ENCODE results near the gene NUSAP1.
"Not testable (repeated sequence)": the region's sequence is repeated elsewhere in the genome, so short reads cannot be mapped to it uniquely, and the experiment has no call there.

Gene NUSAP1

DNA sequence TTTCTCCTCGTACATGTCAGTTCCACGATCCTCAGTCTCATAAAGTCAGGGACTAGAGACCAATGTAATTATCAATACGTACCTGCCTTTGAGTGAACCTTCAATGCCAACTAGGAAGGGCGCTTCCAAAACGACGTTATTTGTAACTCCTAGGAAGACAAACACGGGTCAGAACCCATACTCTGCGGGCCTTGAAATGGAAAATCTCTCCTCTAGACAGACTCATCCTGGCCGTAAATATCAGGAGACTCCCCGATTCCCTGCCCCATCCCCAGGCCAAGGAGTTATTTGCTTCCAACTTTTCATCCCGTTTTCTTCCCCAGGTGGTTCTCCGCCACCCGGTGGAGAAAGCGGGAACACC is 868 bp upstream of the NUSAP1 start:
- no peak for DNase-seq (ENCODE audit: extremely low read depth in 1 of 2, low read depth in 1 of 2)

DNA sequence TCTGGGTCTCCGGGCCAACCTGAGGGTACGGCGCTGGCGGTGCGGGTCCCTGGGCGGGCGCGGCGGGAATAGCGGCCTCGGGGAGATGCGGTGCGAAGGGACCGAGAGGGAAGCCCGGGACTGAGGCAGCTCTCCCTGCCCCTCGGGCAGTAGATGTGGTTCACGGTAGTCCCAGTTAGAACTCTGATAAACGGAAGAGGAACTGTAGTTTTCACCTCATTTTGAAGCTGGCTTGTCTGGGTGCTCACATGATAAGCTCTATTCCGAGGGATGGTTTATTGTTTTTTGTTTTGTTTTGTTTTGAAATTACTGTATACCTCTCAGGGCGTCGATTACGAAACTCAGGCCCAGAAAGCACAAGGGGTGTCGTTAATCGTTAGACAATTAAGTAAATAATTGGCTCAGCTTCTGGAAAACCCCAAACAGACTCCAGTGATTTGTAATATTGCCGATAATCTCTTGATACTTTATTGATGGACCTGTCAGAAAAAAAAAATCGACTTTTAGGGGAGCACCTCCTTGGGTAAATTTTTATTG is 413 bp downstream of the NUSAP1 start:
- DNase-seq (ENCODE audit: extremely low read depth in 1 of 2, low read depth in 1 of 2): no peak

DNA sequence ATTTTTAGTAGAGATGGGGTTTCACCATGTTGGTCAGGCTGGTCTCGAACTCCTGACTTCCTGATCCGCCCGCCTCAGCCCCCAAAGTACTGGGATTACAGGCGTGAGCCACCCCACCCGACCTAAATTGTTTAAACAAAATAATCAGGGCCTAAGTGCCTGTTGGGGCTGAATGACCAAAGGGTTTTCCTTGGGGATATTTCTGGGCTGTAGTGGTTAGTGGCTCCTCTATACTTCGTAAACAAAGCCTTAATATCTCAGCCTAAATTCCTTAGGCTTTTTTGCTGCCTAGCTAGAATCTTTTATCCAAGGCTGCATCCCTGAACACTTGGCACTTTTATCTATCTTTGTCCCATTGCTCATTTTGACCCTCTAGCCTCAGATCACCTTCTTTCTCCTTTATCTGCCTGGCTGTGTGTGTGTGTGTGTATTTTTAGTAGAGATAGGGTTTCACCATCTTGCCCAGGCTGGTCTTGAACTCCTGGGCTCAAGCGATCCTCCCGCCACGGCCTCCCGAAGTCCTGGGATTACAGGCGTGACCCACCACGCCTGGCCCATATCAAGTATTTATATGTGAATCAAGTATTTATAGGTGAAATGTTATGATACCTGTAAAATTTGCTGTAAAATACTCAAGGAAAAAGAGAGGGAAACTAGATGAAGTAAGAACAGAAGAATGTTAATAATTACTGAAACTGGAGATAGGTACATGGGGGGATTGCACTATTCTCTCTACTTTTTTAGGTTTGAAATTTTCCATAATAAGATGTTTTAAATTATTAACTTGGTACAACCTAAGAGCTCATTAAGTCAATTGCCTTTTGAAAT is 1.8 kb downstream of the NUSAP1 start:
- no peak for DNase-seq (ENCODE audit: extremely low read depth in 1 of 2, low read depth in 1 of 2)

DNA sequence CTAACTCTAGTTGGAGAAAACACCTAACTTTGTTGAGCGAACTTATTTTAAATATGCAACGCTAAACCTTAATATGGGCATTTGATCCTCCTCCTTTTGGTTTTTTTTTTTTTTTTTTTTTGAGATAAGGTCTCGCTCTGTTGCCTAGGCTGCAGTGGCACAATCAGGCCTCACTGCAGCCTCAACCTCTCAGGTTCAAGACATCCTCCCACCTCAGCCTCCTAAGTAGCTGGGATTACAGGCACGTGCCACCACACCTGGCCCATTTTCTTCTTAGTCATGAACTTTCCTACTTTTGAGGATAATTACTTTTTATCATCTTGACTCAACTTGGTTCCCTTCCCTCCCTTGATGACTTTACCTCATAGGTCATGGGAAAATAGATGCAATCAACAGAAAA is 3.9 kb downstream of the NUSAP1 start:
- DNase-seq (ENCODE audit: extremely low read depth in 1 of 2, low read depth in 1 of 2): no peak

DNA sequence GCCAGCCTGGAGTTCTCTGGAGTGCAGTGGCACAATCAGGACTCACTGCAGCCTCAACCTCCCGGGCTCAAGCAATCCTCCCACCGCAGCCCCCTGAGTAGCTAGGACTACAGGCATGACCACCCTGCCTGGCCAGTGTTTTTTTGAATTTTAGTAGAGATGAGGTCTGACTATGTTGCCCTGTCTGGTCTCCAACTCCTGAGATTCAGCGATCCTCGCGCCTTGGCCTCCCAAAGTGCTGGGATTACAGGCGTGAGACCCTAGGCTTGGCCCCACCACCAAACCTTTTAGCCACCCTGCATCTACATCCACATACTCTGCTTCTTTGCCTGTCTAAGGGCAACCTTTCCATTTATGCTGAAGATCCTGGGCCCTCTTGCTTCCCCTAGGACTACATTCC is 4.4 kb downstream of the NUSAP1 start:
- DNase-seq (ENCODE audit: extremely low read depth in 1 of 2, low read depth in 1 of 2): no peak

DNA sequence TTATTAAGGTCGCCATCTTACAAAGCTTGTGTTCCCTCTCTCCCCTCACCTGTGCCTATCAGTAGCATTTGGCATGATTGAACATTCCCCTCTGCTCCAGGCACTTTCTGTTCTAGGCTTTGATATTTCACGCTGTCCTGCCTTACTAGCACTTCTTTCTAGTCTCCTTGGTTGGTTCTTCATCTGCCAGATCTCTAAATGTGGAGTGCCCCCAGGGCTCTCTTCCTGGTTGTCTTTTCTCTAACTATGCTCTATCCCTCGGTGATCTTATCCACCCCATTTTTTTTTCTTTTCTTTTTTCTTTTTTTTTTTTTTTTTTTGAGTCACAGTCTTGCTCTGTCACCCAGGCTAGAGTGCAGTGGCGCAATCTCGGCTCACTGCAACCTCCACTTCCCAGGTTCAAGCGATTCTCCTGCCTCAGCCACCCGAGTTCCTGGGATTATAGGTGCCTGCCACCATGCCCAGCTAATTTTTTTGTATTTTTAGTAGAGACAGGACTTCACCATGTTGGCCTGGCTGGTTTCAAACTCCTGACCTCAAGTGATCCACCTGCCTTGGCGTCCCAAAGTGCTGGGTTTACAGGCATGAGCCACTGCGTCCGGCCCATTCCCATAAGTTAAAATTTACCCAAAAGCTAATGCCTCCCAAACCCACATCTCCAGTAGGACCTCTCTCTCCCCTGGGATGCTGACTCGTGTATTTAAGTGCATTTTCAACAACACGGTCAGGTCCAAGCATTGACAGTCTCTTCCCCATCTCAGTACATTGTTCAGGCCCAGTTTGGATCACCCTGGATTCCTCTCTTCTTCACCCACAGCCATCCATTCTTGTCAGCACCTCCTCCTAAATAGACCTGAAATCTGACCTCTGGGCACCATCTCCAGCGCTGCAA is 5.2 kb downstream of the NUSAP1 start:
- no peak for DNase-seq (ENCODE audit: extremely low read depth in 1 of 2, low read depth in 1 of 2)

DNA sequence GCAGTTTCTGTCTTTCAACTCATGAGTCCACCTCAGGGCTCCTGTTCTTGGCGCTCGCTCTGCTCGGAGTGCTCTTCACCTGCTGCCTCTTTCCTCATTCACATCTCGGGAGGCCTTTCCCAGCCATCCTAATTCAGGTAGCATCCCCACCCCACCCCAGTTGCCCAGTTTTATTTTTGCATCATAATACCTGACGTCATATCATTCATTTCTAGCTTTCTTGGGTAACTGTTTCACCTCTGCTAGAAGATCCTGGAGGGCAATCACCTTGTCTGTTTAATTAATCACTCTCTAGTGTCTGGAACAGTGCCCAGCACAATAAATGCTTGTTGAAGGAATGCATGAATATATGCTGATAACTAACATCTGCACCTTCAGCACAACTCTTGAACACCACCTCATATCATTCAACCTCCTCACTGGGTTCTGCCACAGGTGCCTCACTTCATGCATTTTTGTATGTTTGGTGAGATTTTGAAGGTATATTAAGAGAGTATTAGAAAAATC is 7.6 kb downstream of the NUSAP1 start:
- DNase-seq (ENCODE audit: extremely low read depth in 1 of 2, low read depth in 1 of 2): no peak

DNA sequence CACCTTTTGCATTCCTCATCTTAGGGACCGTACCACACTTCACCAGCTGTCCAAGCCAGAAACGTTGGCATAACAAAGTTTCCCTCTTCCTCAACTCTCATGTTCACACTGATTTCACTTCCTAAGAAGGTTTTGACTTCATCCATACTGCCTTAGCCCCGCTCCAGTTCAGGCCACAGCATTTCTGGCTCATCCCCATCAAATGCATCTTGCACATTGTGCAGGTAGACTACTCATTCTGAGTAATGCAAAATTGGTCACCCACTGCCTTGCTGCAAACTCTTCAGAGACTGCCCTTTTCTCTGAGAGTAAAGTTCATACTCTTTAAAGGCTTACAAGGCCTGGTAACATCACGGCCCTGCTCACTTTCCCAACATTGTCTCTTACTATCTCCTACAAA is 8.8 kb downstream of the NUSAP1 start:
- DNase-seq (ENCODE audit: extremely low read depth in 1 of 2, low read depth in 1 of 2): no peak

DNA sequence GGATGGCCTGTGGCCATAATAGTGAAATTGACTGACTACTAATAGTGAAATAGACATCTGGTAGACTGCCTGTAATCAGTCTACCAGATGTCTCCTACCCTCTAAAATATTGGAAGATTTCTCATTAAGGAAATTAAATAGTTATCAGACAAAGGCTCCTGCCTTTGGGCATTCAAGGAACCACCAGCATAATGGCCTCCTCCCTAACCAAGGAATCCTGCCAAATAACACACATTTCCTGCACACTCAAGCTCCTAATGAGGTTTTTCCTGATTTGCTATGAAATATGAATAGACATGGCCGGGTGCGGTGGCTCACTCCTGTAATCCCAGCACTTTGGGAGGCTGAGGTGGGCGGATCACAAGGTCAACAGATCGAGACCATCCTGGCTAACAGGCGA is 14.6 kb downstream of the NUSAP1 start:
- no peak for DNase-seq (ENCODE audit: extremely low read depth in 1 of 2, low read depth in 1 of 2)

DNA sequence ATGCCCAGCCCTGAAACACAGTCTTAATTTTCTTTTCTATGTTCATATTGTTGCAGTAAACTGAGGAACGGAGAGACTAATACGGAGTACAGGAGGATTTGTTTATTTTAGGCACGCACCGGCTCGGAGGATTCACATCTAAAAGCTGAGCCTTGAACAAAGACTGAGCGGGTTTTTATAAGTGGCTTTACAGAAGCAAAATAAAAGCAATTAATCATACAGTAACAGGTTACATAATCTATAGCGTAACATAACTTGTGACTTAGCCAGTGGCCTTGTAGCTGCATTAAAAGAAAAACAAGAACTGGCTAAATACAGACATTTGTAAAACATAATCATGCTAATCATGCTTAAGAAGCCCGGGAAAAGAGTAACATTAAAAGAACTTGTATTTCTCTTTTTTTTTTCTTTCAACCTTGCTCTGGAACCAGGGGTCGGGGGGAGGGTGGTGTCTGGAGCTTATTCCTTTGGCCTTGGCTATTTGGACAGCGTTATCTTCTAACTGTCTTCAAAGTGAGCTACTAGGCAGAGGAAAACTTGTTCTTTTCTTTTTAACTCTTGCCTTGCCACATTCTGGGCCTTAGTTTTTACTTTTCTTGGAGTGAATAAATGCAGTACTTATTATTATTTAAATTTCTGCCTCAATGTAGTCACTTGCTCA is 17.5 kb downstream of the NUSAP1 start:
- no peak for DNase-seq (ENCODE audit: extremely low read depth in 1 of 2, low read depth in 1 of 2)

DNA sequence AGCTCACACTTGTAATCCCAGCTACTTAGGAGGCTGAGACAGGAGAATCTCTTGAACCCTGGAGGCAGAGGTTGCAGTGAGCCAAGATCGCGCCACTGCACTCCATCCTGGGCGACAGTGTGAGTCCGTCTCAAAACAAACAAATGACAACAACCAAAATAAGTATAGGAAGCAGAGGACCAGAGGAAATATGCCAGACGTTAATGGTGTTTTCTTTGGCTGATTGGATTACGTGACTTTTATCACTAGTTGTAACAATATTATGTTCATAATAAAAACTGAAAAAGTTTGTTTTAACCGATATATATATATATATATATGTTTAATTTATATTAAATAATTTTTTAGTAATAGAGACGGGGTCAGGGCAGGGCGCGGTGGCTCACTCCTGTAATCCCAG is 21.7 kb downstream of the NUSAP1 start:
- DNase-seq (ENCODE audit: extremely low read depth in 1 of 2, low read depth in 1 of 2): no peak

DNA sequence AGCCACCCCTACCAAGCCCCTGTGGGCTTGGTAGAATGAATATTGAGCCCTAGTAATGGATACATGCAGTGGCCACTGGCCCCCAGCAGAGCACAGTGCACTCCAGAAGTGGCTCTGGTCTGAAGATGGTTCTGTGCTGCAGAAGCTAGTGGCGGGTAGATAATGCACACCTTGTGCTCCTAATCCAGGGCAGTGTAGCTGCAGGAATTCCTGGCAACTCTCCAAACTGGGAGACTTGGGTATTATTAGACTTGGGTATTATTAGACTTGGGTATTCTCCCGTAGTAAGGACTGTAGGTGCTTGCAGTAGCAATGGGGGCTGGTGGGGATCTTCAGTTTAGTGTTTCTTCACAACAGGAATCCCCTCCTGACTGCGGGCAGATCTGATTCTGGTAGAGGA is 34.7 kb downstream of the NUSAP1 start:
- no peak for DNase-seq (ENCODE audit: extremely low read depth in 1 of 2, low read depth in 1 of 2)

DNA sequence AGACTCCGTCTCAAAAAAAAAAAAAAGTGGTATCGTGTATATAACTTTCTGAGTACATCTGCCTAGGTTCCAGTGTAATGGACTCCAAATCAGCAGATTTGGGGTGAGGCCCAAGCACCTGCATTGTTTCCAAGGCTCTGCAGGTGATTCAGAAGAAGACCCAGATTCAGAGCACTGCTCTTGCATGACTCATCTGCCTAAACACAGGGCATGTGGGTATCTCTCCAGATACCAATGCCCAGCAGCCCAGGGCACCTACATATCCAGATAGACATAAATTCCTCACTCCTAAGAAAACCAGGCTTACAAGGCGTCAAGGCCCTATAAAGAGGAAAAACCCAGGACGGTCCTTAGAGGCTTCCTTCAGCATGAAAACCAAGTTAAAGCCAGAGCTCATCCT is 45.3 kb downstream of the NUSAP1 start:
- no peak for DNase-seq (ENCODE audit: extremely low read depth in 1 of 2, low read depth in 1 of 2)

DNA sequence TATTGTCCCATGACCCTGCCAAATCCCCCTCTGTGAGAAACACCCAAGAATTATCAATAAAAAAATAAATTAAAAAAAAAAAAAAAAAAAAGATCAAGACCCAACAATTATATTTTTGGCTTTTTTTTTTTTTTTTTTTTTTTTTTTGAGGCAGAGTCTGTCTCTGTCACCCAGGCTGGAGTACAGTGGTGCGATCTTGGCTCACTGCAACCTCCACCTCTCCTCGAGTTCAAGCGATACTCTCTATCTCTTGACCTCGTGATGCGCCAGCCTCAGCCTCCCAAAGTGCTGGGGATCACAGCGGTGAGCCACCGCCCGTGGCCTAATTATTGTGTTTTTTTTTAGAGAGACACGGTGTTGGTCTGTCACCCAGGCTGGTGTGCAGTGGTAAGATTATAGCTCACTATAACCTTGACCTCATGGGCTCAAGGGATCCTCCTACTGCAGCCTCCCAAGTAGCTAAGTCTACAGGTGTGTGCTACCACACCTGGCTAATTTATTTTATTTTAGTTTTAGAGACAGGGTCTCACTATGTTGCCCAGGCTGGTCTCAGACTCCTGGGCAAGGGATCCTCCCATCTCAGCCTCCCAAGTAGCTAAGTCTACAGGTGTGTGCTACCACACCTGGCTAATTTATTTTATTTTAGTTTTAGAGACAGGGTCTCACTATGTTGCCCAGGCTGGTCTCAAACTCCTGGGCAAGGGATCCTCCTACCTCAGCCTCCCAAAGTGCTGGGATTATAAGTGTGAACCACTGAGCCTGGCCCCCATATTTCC is 51.5 kb downstream of the NUSAP1 start:
- not testable (repeated sequence) for DNase-seq (ENCODE audit: extremely low read depth in 1 of 2, low read depth in 1 of 2)

DNA sequence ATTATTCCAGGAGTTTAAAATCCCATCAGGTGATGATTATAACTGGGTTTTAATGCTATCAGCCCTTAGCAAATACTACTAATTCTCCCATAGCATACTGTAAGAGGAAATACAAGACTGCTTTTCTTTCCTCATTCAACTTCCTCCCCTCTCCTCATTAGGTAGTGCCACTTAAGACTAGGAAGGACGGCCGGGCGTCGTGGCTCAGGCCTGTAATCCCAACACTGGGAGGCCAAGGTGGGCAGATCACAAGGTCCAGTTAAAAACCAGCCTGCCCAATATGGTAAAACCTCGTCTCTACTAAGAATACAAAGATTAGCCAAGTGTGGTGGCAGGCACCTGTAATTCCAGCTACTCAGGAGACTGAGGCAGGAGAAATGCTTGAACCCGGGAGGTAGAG is 55.0 kb downstream of the NUSAP1 start:
- no peak for DNase-seq (ENCODE audit: extremely low read depth in 1 of 2, low read depth in 1 of 2)

DNA sequence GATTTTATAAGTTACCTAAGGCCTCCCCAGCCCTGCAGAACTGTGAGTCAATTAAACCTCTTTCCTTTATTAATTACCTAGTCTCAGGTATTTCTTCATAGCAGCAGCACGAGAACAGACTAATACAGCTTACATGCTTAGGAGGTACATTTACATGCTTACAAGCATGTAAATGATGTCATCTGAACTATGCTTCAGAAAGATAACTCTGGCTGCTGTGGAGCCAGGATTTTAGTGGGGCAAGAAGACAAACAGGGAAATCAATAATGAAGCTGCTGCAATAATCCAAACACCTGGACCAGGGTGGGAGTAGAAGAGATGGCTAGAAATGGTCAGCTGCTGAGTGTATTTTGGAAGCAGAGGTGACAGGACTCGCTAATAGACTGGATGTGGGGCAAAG is 60.0 kb downstream of the NUSAP1 start:
- no peak for DNase-seq (ENCODE audit: extremely low read depth in 1 of 2, low read depth in 1 of 2)

DNA sequence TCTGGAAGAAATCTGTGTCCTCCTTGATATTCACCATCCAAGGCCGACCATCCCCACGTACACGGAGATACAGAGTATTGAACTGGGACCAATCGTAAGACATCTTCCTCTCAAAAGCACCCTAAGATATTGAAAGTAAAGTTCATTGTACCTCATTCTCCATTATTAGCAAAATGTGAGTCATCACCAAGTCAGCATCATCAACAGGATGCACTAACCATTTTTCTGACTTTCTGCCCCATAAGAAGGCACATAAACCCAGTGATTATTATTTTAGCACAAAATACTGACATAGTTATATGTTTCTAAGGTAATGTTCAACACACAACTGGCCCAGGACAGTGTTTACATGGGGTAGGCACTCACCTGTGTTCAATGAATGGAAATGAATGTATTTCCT is 62.2 kb downstream of the NUSAP1 start:
- no peak for DNase-seq (ENCODE audit: extremely low read depth in 1 of 2, low read depth in 1 of 2)

DNA sequence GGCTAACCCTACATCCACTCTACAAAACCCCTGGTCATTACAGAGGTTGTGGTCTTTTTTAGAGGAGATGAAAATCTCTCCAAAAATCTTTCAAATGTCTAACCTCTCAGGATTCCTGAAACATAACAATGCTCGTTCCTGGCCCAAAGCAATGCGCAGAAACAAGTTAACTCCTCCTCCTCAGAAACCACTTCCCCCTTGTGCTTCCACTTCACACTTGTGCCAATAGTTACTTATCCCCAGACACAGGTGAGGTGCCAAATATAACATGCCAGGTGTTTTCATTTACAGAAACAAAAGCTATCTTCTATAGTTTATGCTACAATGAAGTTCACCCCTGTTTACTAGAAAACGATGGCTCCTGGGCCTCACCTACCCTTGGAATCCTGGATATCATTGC is 63.4 kb downstream of the NUSAP1 start:
- no peak for DNase-seq (ENCODE audit: extremely low read depth in 1 of 2, low read depth in 1 of 2)

DNA sequence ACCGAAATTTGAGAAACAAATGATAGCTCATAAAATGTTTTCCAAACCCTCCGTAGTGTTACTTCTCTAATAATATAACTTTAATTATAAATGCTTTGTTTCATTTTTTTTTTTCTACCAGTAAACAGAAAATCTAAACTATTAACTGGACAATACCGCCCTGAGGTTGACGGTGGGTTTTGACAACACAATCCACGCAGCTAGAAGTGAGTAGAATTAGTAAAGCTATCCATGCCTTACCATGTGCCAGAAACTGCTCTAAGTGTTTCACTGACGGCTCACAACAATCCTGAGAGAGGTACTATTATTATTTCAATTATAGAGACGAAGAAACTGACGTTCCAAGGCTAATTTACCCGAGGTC is 69.2 kb downstream of the NUSAP1 start:
- no peak for DNase-seq (ENCODE audit: extremely low read depth in 1 of 2, low read depth in 1 of 2)

DNA sequence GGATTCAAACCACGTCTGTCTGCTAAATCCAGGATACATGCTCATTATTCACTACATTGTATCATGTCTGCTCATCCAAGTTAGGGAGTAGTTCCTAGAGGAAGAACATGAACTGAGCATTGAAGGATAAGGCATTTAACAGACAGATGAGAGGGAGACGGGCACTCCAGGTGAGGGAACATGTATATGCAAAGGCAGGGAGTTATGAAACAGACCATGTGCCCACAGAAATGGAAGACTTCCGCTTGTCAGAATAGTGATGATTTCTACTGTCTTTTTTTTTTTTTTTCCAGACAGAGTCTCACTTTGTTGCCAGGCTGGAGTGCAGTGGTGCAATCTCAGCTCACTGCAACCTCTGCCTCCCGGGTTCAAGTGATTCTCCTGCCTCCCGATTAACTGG is 74.7 kb downstream of the NUSAP1 start:
- DNase-seq (ENCODE audit: extremely low read depth in 1 of 2, low read depth in 1 of 2): no peak

DNA sequence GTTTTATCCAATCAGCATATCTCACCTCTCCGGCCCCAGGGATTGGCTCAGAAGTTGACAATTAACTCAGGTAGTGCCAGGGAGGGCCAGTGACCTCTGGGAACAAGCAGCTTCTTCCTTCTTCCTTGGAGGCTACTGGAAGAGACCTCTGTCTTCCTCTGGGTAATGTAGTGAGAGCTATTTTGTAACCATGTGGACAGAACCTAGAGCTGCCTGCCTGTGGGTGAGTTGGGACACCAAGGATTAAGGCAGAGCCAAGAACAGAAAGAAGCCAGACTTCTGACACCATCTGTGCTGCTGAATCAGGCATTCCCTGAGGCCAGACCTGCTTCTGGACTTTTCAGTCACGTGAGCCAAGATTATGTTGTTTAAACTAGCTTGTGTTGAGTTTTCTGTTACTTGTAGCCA is 75.6 kb downstream of the NUSAP1 start:
- no peak for DNase-seq (ENCODE audit: extremely low read depth in 1 of 2, low read depth in 1 of 2)

Measured in activated CD8-positive, alpha-beta memory T cell treated with anti-CD3 and anti-CD28 coated beads for 1 hour (primary cell).